Nucleus accumbens (tissue), 56 donors: ENCODE measurements around the gene IQSEC2.

Source experiments
- DNase-seq, 56 donors: peaks; one replicate each; lab custom pipeline; 2025; lab: John Stamatoyannopoulos, UW

IQSEC2 gene

GRCh38 chrX:53279296-53280237 is 1.8 kb downstream of the IQSEC2 start:
- no peak for DNase-seq

GRCh38 chrX:53272808-53273337 is 8.5 kb downstream of the IQSEC2 start:
- DNase-seq, result no peak

- DNase-seq, result no peak
Observed at GRCh38 chrX:53269536-53270107, 11.8 kb downstream of the IQSEC2 start.

- DNase-seq, result no peak
Observed at GRCh38 chrX:53268173-53268572, 13.2 kb downstream of the IQSEC2 start.

- no peak for DNase-seq
Observed at GRCh38 chrX:53266914-53267313, 14.5 kb downstream of the IQSEC2 start.

- DNase-seq, result no peak
Observed at GRCh38 chrX:53265771-53266574, 15.4 kb downstream of the IQSEC2 start.

- no peak for DNase-seq
Observed at GRCh38 chrX:53263597-53264094, 17.7 kb downstream of the IQSEC2 start.

- no peak for DNase-seq
Observed at GRCh38 chrX:53262918-53263394, 18.4 kb downstream of the IQSEC2 start.

GRCh38 chrX:53262189-53262917 is 19.0 kb downstream of the IQSEC2 start:
- DNase-seq, result peak in 5 of 56 donors; percentile 4 to 16 (median 12)

- peak in 6 of 56 donors; percentile 4 to 25 (median 17) for DNase-seq
Observed at GRCh38 chrX:53261355-53261972, 19.9 kb downstream of the IQSEC2 start.

- DNase-seq, result peak in 12 of 56 donors; percentile 0 to 43 (median 12)
Observed at GRCh38 chrX:53260836-53261235, 20.5 kb downstream of the IQSEC2 start.

- DNase-seq, result peak in 1 of 56 donors; percentile 6
Observed at GRCh38 chrX:53257670-53258423, 23.5 kb downstream of the IQSEC2 start.

GRCh38 chrX:53257166-53257565 is 24.2 kb downstream of the IQSEC2 start:
- no peak for DNase-seq

GRCh38 chrX:53256446-53257041 is 24.8 kb downstream of the IQSEC2 start:
- peak in 10 of 56 donors; percentile 3 to 34 (median 13) for DNase-seq

- DNase-seq, result no peak
Observed at GRCh38 chrX:53255738-53256191, 25.6 kb downstream of the IQSEC2 start.

- no peak for DNase-seq
Observed at GRCh38 chrX:53254570-53255461, 26.6 kb downstream of the IQSEC2 start.
